ENCODE measurements around the gene CRYGB. TPM values are rescaled to one million over a fixed set of nuclear protein-coding genes. Genes with fewer than 3 reads are reported as not detected.

CRYGB gene
- not detected for total RNA-seq

- no peak for FAIRE-seq
- DNase-seq (ENCODE audit: low spot score in 2 of 2) = no peak
Observed at GRCh38 chr2:208146006-208146405, at the start of gene CRYGB. Gene CRYGB (minus strand): TSS chr2:208146158. CDS start chr2:208146120, 38 bp downstream.

- FAIRE-seq (no peak), DNase-seq (ENCODE audit: low spot score in 2 of 2) (no peak)
Observed at GRCh38 chr2:208195531-208195930, 49.6 kb upstream of the CRYGB start.

- FAIRE-seq (no peak), DNase-seq (ENCODE audit: low spot score in 2 of 2) (no peak)
Observed at GRCh38 chr2:208192611-208193236, 46.8 kb upstream of the CRYGB start.

GRCh38 chr2:208189810-208190503 lies 44.0 kb upstream of the CRYGB start, which contains the start of gene C2orf80:
Gene C2orf80 (minus strand): TSS chr2:208190030. CDS start chr2:208186986, 3,044 bp downstream.
- no peak for FAIRE-seq

GRCh38 chr2:208189069-208189809 lies 43.3 kb upstream of the CRYGB start:
- DNase-seq (ENCODE audit: low spot score in 2 of 2) (no peak), FAIRE-seq (no peak)

More at GRCh38 chr2:208189810-208190503, 44.0 kb upstream of the CRYGB start, which contains the start of gene C2orf80:
- no peak for DNase-seq (ENCODE audit: low spot score in 2 of 2)

GRCh38 chr2:208186893-208187292 lies 40.9 kb upstream of the CRYGB start:
- no peak for DNase-seq (ENCODE audit: low spot score in 2 of 2)
- FAIRE-seq = no peak

- DNase-seq (ENCODE audit: low spot score in 2 of 2) (no peak), FAIRE-seq (no peak)
Observed at GRCh38 chr2:208186465-208186864, 40.5 kb upstream of the CRYGB start.

GRCh38 chr2:208183972-208184705 lies 38.2 kb upstream of the CRYGB start:
- FAIRE-seq = no peak
- DNase-seq (ENCODE audit: low spot score in 2 of 2) = no peak

- FAIRE-seq = no peak
- DNase-seq (ENCODE audit: low spot score in 2 of 2) = no peak
Observed at GRCh38 chr2:208183526-208183925, 37.6 kb upstream of the CRYGB start.

GRCh38 chr2:208182835-208183234 lies 36.9 kb upstream of the CRYGB start:
- DNase-seq (ENCODE audit: low spot score in 2 of 2) (no peak), FAIRE-seq (no peak)

- FAIRE-seq = no peak
- no peak for DNase-seq (ENCODE audit: low spot score in 2 of 2)
Observed at GRCh38 chr2:208179028-208179609, 33.2 kb upstream of the CRYGB start.

- no peak for FAIRE-seq
- DNase-seq (ENCODE audit: low spot score in 2 of 2) = no peak
Observed at GRCh38 chr2:208175840-208176153, 29.8 kb upstream of the CRYGB start.

GRCh38 chr2:208175069-208175839 lies 29.3 kb upstream of the CRYGB start:
- DNase-seq (ENCODE audit: low spot score in 2 of 2) (peak; percentile 41 to 67), FAIRE-seq (peak; percentile 76)

- DNase-seq (ENCODE audit: low spot score in 2 of 2) (no peak), FAIRE-seq (no peak)
Observed at GRCh38 chr2:208174144-208174543, 28.2 kb upstream of the CRYGB start.

GRCh38 chr2:208172125-208172524 lies 26.2 kb upstream of the CRYGB start:
- DNase-seq (ENCODE audit: low spot score in 2 of 2) (no peak), FAIRE-seq (no peak)

GRCh38 chr2:208164951-208165755 lies 19.2 kb upstream of the CRYGB start:
- DNase-seq (ENCODE audit: low spot score in 2 of 2) (no peak), FAIRE-seq (no peak)

- FAIRE-seq = no peak
- no peak for DNase-seq (ENCODE audit: low spot score in 2 of 2)
Observed at GRCh38 chr2:208163489-208163888, 17.5 kb upstream of the CRYGB start, which contains the start of gene CRYGA. Gene CRYGA (minus strand): TSS chr2:208163589. CDS start chr2:208163556, 33 bp downstream.

- no peak for FAIRE-seq
- no peak for DNase-seq (ENCODE audit: low spot score in 2 of 2)
Observed at GRCh38 chr2:208156439-208156838, 10.5 kb upstream of the CRYGB start.

GRCh38 chr2:208153156-208153555 lies 7.2 kb upstream of the CRYGB start:
- no peak for DNase-seq (ENCODE audit: low spot score in 2 of 2)
- FAIRE-seq = no peak

Data from frontal cortex (tissue), 4 donors.